Measurements from ENCODE around the gene CD82. TPM values are rescaled to one million over a fixed set of nuclear protein-coding genes. Genes with fewer than 3 reads are reported as not detected.

Gene CD82
- total and polyA plus RNA-seq, 2 of the 13 experiments (the other 11 are each of a cell fraction or from before 2014, with no cell fraction given), result 0.05 TPM; not detected in 1

GRCh38 chr11:44567876-44568256 lies 2.4 kb downstream of the CD82 start:
- FAIRE-seq (no peak), DNase-seq (ENCODE audit: low spot score) (no peak), ATAC-seq (no peak)
- H3K4me2 ChIP-seq (ENCODE audit: low read depth, low read length), result no peak overlapping the region
- in situ Hi-C loops (cut with HindIII; ENCODE audit: extremely low pct_ligation_motif_present, low pct_unique_long_range_greater_than_20kb), result loop anchor here (10.0 kb wide), 1 partner anchor 47 kb away; no protein-coding TSS in a partner anchor
- POLR2A ChIA-PET, result no interaction called here
- H3K79me2 ChIP-seq (ENCODE audit: insufficient read depth, low read length), result no peaks in the 10 kb centered on the region
- H3K36me3 ChIP-seq (replicated peaks in 1 of 2; ENCODE audit: control insufficient read depth in 1 of 2, insufficient read depth in 2 of 2, low read length in 2 of 2), result no peaks in the 10 kb centered on the region
- no peak overlapping the region for H3K4me3 ChIP-seq (replicated peaks in 1 of 3; ENCODE audit: insufficient read depth in 1 of 3, low read depth in 2 of 3, low read length in 3 of 3)
- no peak overlapping the region for H3K27ac ChIP-seq (ENCODE audit: extremely low read length, insufficient read depth, low read length)
- intact Hi-C loops (cut with micrococcal nuclease; ENCODE audit: unreplicated experiment), result no loop called here
- CTCF ChIA-PET (ENCODE audit: low intra/inter-chr PET ratio, low total read pairs), result no interaction called here
- H2AFZ ChIP-seq (ENCODE audit: low read length), result no peak overlapping the region
- WGBS (ENCODE audit: low lambda C conversion rate), result 38% methylated on average over 4 of the region's 4 CpGs
- H3K9me3 ChIP-seq (ENCODE audit: low read length), result no peaks in the 10 kb centered on the region
- H4K20me1 ChIP-seq (ENCODE audit: insufficient read depth, low read length), result no peaks in the 10 kb centered on the region
- no TSS peak for BruUV-seq (replicated peaks)
- no peak overlapping the region for H3K9ac ChIP-seq (ENCODE audit: insufficient read depth, low read depth, low read length)
- TF ChIP-seq ATF2 (CRISPR knock-in tag; IDR thresholded peaks at IDR 0.05), result no peak
- no peak for TF ChIP-seq FOXA1 (IDR thresholded peaks at IDR 0.05)
- no peak for TF ChIP-seq FOXA1 (CRISPR knock-in tag; IDR thresholded peaks at IDR 0.05)
- no peak for TF ChIP-seq RARA (CRISPR knock-in tag; IDR thresholded peaks at IDR 0.05)
- TF ChIP-seq JUNB (CRISPR knock-in tag; IDR thresholded peaks at IDR 0.05; ENCODE audit: borderline replicate concordance), result no peak
- TF ChIP-seq ZNF451 (CRISPR knock-in tag; IDR thresholded peaks at IDR 0.05), result no peak
- no peak for TF ChIP-seq ZNF709 (CRISPR knock-in tag; IDR thresholded peaks at IDR 0.05)
- TF ChIP-seq MTA1 (CRISPR knock-in tag; IDR thresholded peaks at IDR 0.05; ENCODE audit: borderline replicate concordance), result no peak
- TF ChIP-seq SNAPC2 (CRISPR knock-in tag; IDR thresholded peaks at IDR 0.05), result no peak
- TF ChIP-seq ZNF251 (CRISPR knock-in tag; IDR thresholded peaks at IDR 0.05), result no peak
- TF ChIP-seq BHLHE40 (IDR thresholded peaks at IDR 0.05; ENCODE audit: low read length), result no peak
- TF ChIP-seq RFX3 (CRISPR knock-in tag; IDR thresholded peaks at IDR 0.05), result no peak
- TF ChIP-seq ZNF337 (CRISPR knock-in tag; IDR thresholded peaks at IDR 0.05; ENCODE audit: borderline replicate concordance, low read depth), result no peak
- no peak for TF ChIP-seq SP140L (CRISPR knock-in tag; IDR thresholded peaks at IDR 0.05; ENCODE audit: borderline replicate concordance)
- H3K27me3 ChIP-seq (ENCODE audit: control insufficient read depth in 1 of 2, insufficient read depth in 2 of 2, low read length in 2 of 2), result peaks cover 0 to 20% of the 10 kb centered on the region in 2 experiments; a peak in 2 of 5 replicates
- H3K4me1 ChIP-seq (ENCODE audit: insufficient read depth, low read length), result peaks cover 8% of the 10 kb centered on the region
